ENCODE data around the gene SEMA4C. TPM values are rescaled to one million over a fixed set of nuclear protein-coding genes. Genes with fewer than 3 reads are reported as not detected.

Gene SEMA4C
- total and polyA plus RNA-seq, 9 of the 15 experiments (the other 6 are each of a cell fraction or from before 2014, with no cell fraction given): 0.32 to 59.7 (median 23.9) TPM

GRCh38 chr2:96828874-96829273 is 41.0 kb downstream of the SEMA4C start (continued):
- no peak for TF ChIP-seq MLLT1 (IDR thresholded peaks at IDR 0.05)

DNA sequence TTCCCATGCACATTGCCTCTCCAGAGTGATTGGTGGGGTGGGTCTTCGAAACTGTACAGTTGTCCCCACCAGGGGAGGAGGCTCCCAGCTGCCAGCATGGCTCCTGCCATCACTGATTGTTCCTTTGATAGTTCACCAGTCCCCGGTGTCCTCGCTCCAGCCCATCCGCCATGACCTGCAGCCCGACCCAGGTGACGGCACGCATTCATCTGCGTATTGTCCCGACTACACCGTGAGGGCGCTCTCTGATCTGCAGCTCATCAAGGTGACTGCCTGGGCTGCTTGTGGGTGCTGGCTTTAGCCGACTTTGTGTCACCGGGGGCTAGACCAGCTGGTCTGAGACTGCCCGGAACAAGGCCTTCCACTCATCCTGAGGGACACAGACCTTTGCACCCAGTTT is 41.4 kb downstream of the SEMA4C start:
- Histone ChIP-seq H3K27me3 (ENCODE audit: control insufficient read depth in 2 of 2, insufficient read depth in 2 of 2, low read length in 2 of 2) (no peaks in the 10 kb centered on the region), H4K20me1 (replicated peaks; ENCODE audit: control insufficient read depth, insufficient read depth, low read length) (peaks cover 10% of the 10 kb centered on the region; the same call in 1 of the 2 replicates), H3K36me3 (ENCODE audit: control insufficient read depth, insufficient read depth, low read length) (peaks cover 90% of the 10 kb centered on the region), H3K9me1 (ENCODE audit: control insufficient read depth, insufficient read depth, low read length) (no peaks in the 10 kb centered on the region), H3K79me2 (ENCODE audit: control insufficient read depth, insufficient read depth, low read length) (no peaks in the 10 kb centered on the region; the same call in 2 of the 3 replicates), H3K4me1 (replicated peaks in 1 of 2; ENCODE audit: control insufficient read depth in 2 of 2, insufficient read depth in 2 of 2, low read length in 2 of 2) (peaks cover 9 to 11% of the 10 kb centered on the region in 2 experiments; a peak in 4 of 5 replicates), H3K27ac (ENCODE audit: extremely low read depth, low read depth, low read length) (no peak overlapping the region), H3K4me3 (no peak overlapping the region), H3K9me3 (replicated peaks; ENCODE audit: control insufficient read depth, insufficient read depth, low read depth, low read length) (no peaks in the 10 kb centered on the region), H3K9ac (ENCODE audit: insufficient read depth in 1 of 2, low read depth in 2 of 2, low read length in 2 of 2) (peak overlapping the region in 1 of 2 experiments; percentile 64; a peak in 2 of 4 replicates), H2AFZ (ENCODE audit: low read depth, low read length) (no peak overlapping the region), H3K4me2 (ENCODE audit: insufficient read depth, low read length) (no peak overlapping the region)
- CTCF ChIA-PET (ENCODE audit: low intra/inter-chr PET ratio): no interaction called here
- DNase-seq (ENCODE audit: extremely low read depth in 1 of 4, low spot score in 3 of 4) (no peak), FAIRE-seq (no peak), ATAC-seq (no peak)
- no TSS peak for BruUV-seq (replicated peaks)
- WGBS (ENCODE audit: insufficient coverage, low coverage, missing lambda C conversion rate): 87% methylated on average over 14 of the region's 14 CpGs
- in situ Hi-C loops (cut with MboI): no loop called here
- POLR2A ChIA-PET: interaction anchor here (0.6 kb wide), 1 partner anchor 13 kb away, joined by 4 read pairs; no protein-coding TSS in a partner anchor
- no peak for TF ChIP-seq PHB (CRISPR knock-in tag; IDR thresholded peaks at IDR 0.05)
- TF ChIP-seq POLR2G (IDR thresholded peaks at IDR 0.05; ENCODE audit: low read depth, low read length): peak; percentile 57
- TF ChIP-seq ZNF175 (CRISPR knock-in tag; IDR thresholded peaks at IDR 0.05; ENCODE audit: low read depth): no peak
- intact Hi-C loops (cut with micrococcal nuclease): no loop called here
